IMR-90 (cell line): ENCODE measurements around the gene TNRC6B. TPM values are rescaled to one million over a fixed set of nuclear protein-coding genes. Genes with fewer than 3 reads are reported as not detected.

ENCODE experiments used
- ATAC-seq: fragments of 200-7000 bp; cut with Tn5 transposase; 2 replicates; pipeline ENCODE4 v1.9.1; 2020; ENCODE audit warnings: low read depth, mild to moderate bottlenecking, moderate library complexity
- BruUV-seq: library from RNA; stranded (reverse); fragments of 400-500 nt; replicated peaks from 2 replicates; lab custom pipeline; 2021; lab: Mats Ljungman, UMichigan
- CTCF ChIA-PET: fragments of 300-600 bp; formaldehyde crosslinking; extraction: SDS; loops from one replicate; lab custom pipeline; 2021; ENCODE audit warnings: antibody characterized with exemption; lab: Yijun Ruan, JAX
- POLR2A ChIA-PET: fragments of 300-600 bp; sonication (Branson Sonifier 250); formaldehyde crosslinking; loops from one replicate; lab custom pipeline; 2022; ENCODE audit warnings: antibody characterized with exemption; ENCODE audit not compliant: unreplicated experiment; lab: Charles Lee
- DNase-seq: peaks from one replicate; pipeline ENCODE4 v3.0.0; 2013
- H2AFZ ChIP-seq: replicated peaks from 2 replicates; pipeline ENCODE3; 2013; ENCODE audit warnings: low read length, mild to moderate bottlenecking; ENCODE audit not compliant: poor library complexity
- H2AK5ac ChIP-seq: 2 replicates; pipeline ENCODE4 v1.6.1; 2013; ENCODE audit warnings: low read depth, low read length, inconsistent platforms
- H2AK9ac ChIP-seq: replicated peaks from 2 replicates; pipeline ENCODE3; 2013; ENCODE audit warnings: mild to moderate bottlenecking, low read depth, low read length, moderate library complexity; ENCODE audit not compliant: poor library complexity
- H2BK120ac ChIP-seq: 2 replicates; pipeline ENCODE4 v1.6.1; 2013; ENCODE audit warnings: low read depth, low read length, inconsistent platforms
- H2BK15ac ChIP-seq: 3 replicates; pipeline ENCODE4 v1.6.1; 2013; ENCODE audit warnings: low read depth, low read length, inconsistent platforms
- H2BK20ac ChIP-seq: 2 replicates; pipeline ENCODE4 v1.6.1; 2013; ENCODE audit warnings: low read depth, mild to moderate bottlenecking, inconsistent platforms, low read length, moderate library complexity
- H2BK5ac ChIP-seq: 2 replicates; pipeline ENCODE4 v1.6.1; 2013; ENCODE audit warnings: mild to moderate bottlenecking, low read depth, low read length, inconsistent platforms; ENCODE audit not compliant: poor library complexity, severe bottlenecking
- H3K14ac ChIP-seq: replicated peaks from 2 replicates; pipeline ENCODE4 v1.6.1; 2013; ENCODE audit warnings: low read depth, low read length, inconsistent platforms
- H3K18ac ChIP-seq: 2 replicates; pipeline ENCODE4 v1.6.1; 2013; ENCODE audit warnings: low read depth, low read length, control low read depth
- H3K23ac ChIP-seq: 2 replicates; pipeline ENCODE4 v1.6.1; 2013; ENCODE audit warnings: low read depth, low read length, inconsistent platforms
- H3K27ac ChIP-seq: 2 replicates; pipeline ENCODE4 v1.5.1; 2013; ENCODE audit warnings: mild to moderate bottlenecking, control low read depth, low read length; ENCODE audit not compliant: insufficient read depth
- H3K27me3 ChIP-seq: 2 replicates; pipeline ENCODE4 v1.6.1; 2013; ENCODE audit warnings: low read length; ENCODE audit not compliant: control insufficient read depth, insufficient read depth
- H3K36me3 ChIP-seq: 2 replicates; pipeline ENCODE4 v1.6.1; 2013; ENCODE audit warnings: low read length, mixed read lengths; ENCODE audit not compliant: control insufficient read depth, insufficient read depth
- H3K4ac ChIP-seq: 2 replicates; pipeline ENCODE4 v1.6.1; 2013; ENCODE audit warnings: low read depth, low read length, inconsistent platforms
- H3K4me1 ChIP-seq: 2 replicates; pipeline ENCODE4 v1.6.1; 2013; ENCODE audit warnings: low read length, mixed read lengths; ENCODE audit not compliant: control insufficient read depth, insufficient read depth
- H3K4me2 ChIP-seq: 2 replicates; pipeline ENCODE4 v1.6.1; 2013; ENCODE audit warnings: low read depth, mild to moderate bottlenecking, control low read depth, low read length, moderate library complexity
- H3K4me3 ChIP-seq: 2 replicates; pipeline ENCODE4 v1.5.1; 2013; ENCODE audit warnings: low read depth, mild to moderate bottlenecking, control low read depth, low read length, moderate library complexity; ENCODE audit not compliant: insufficient read depth
- H3K56ac ChIP-seq: 2 replicates; pipeline ENCODE4 v1.6.1; 2013; ENCODE audit warnings: low read length, inconsistent platforms; ENCODE audit not compliant: insufficient read depth; ENCODE audit errors: extremely low read depth
- H3K79me1 ChIP-seq, 2 experiments: 2 replicates each; pipeline ENCODE4 v1.6.1; 2013; ENCODE audit warnings: low read length in 2 of 2, inconsistent platforms in 1 of 2, low read depth in 1 of 2
- H3K9ac ChIP-seq: 2 replicates; pipeline ENCODE4 v1.6.1; 2013; ENCODE audit warnings: low read depth, low read length, control low read depth
- H3K9me1 ChIP-seq: 2 replicates; pipeline ENCODE4 v1.6.1; 2013; ENCODE audit warnings: low read length, inconsistent platforms; ENCODE audit not compliant: insufficient read depth
- H3K9me3 ChIP-seq: 2 replicates; pipeline ENCODE4 v1.6.1; 2013; ENCODE audit warnings: low read length; ENCODE audit not compliant: control insufficient read depth, insufficient read depth
- H4K20me1 ChIP-seq: 2 replicates; pipeline ENCODE4 v1.6.1; 2013; ENCODE audit warnings: low read length, inconsistent platforms; ENCODE audit not compliant: insufficient read depth
- H4K5ac ChIP-seq: 2 replicates; pipeline ENCODE4 v1.6.1; 2013; ENCODE audit warnings: mild to moderate bottlenecking, low read depth, low read length, control low read depth
- H4K8ac ChIP-seq, 2 experiments: 2 replicates each; pipeline ENCODE4 v1.6.1; 2013; ENCODE audit warnings: low read depth in 2 of 2, low read length in 2 of 2, control low read depth in 1 of 2, inconsistent platforms in 1 of 2
- H4K91ac ChIP-seq: 2 replicates; pipeline ENCODE4 v1.6.1; 2013; ENCODE audit warnings: low read depth, low read length, inconsistent platforms; ENCODE audit not compliant: insufficient read depth
- BHLHE40 ChIP-seq: fragments of 150-350 bp; IDR thresholded peaks from 2 replicates; pipeline ENCODE4 v1.6.1; 2016; ENCODE audit warnings: mild to moderate bottlenecking, low read depth, low read length
- CEBPB ChIP-seq: IDR thresholded peaks from 2 replicates; pipeline ENCODE4 v1.6.1; 2012; ENCODE audit warnings: low read depth, low read length, improper control_type of control experiment
- CHD1 ChIP-seq: IDR thresholded peaks from 2 replicates; pipeline ENCODE4 v1.6.1; 2012; ENCODE audit warnings: low read depth, low read length, improper control_type of control experiment
- CTCF ChIP-seq: conservative IDR thresholded peaks from 2 replicates; pipeline ENCODE4 v1.5.1; 2012; ENCODE audit warnings: mild to moderate bottlenecking, low read depth, low read length, improper control_type of control experiment
- FOS ChIP-seq: fragments of 150-350 bp; IDR thresholded peaks from 2 replicates; pipeline ENCODE4 v1.6.1; 2016; ENCODE audit warnings: low read depth, low read length
- MAZ ChIP-seq: IDR thresholded peaks from 2 replicates; pipeline ENCODE4 v1.6.1; 2012; ENCODE audit warnings: low read depth, mild to moderate bottlenecking, low read length, improper control_type of control experiment, moderate library complexity, borderline replicate concordance
- NFE2L2 ChIP-seq: fragments of 150-350 bp; IDR thresholded peaks from 2 replicates; pipeline ENCODE4 v1.6.1; 2016; ENCODE audit warnings: low read depth, mild to moderate bottlenecking, low read length
- POLR2A ChIP-seq: IDR thresholded peaks from 2 replicates; pipeline ENCODE4 v1.6.1; 2012; ENCODE audit warnings: mild to moderate bottlenecking, low read depth, low read length
- RCOR1 ChIP-seq: IDR thresholded peaks from 2 replicates; pipeline ENCODE4 v1.6.1; 2012; ENCODE audit warnings: mild to moderate bottlenecking, low read length, improper control_type of control experiment; ENCODE audit not compliant: insufficient replicate concordance
- SMC3 ChIP-seq: fragments of 150-350 bp; IDR thresholded peaks from 2 replicates; pipeline ENCODE4 v1.6.1; 2016; ENCODE audit warnings: low read depth, mild to moderate bottlenecking, antibody characterized with exemption, low read length, moderate library complexity
- USF2 ChIP-seq: fragments of 150-350 bp; IDR thresholded peaks from 2 replicates; pipeline ENCODE4 v1.6.1; 2017; ENCODE audit warnings: mild to moderate bottlenecking, antibody characterized with exemption, low read length, low read depth
- WGBS, 2 experiments: methylation state at CpG; one replicate each; pipeline versions ENCODE4 v1.1.5 to v1.1.7; 2013; ENCODE audit warnings: missing lambda C conversion rate in 2 of 2; ENCODE audit not compliant: insufficient read length in 1 of 2; ENCODE audit errors: extremely low coverage in 2 of 2; 5-methylcytosine and 5-hydroxymethylcytosine counted together
- dilution Hi-C: fragments of 300-500 bp; cut with HindIII; formaldehyde crosslinking; loops from one replicate; pipeline ENCODE4 v1.14.3; 2018; ENCODE audit warnings: low sequenced_read_pairs; ENCODE audit not compliant: unreplicated experiment
- in situ Hi-C: fragments of 300-500 bp; cut with MboI; formaldehyde crosslinking; loops from 3 replicates; pipeline ENCODE4 v1.14.3; 2019; ENCODE audit warnings: low sequenced_read_pairs, inconsistent platforms, mixed read lengths
- intact Hi-C: fragments of 100-400 bp; cut with micrococcal nuclease; formaldehyde crosslinking; loops from 2 replicates; pipeline ENCODE4 v1.10.0; 2022
- polyA plus RNA-seq, 3 experiments: library from polyadenylated mRNA; depleted of rRNA; stranded (reverse); fragments of >200 nt; gene quantifications; 2 replicates each; pipeline ENCODE4 v1.2.3, GENCODE V29; 2012; ENCODE audit warnings: low replicate concordance in 1 of 3
- total RNA-seq: library from RNA; depleted of rRNA; stranded (reverse); fragments of >200 nt; gene quantifications from 2 replicates; pipeline ENCODE4 v1.2.3, GENCODE V29; 2012

TNRC6B gene
- total and polyA plus RNA-seq, 2 of the 4 experiments (the other 2 are of a cell fraction): 3.9 to 17.0 TPM

GRCh38 chr22:40361100-40361499 is 183.4 kb downstream of the TNRC6B start:
- TF ChIP-seq USF2 (no peak), RCOR1 (no peak), CHD1 (no peak), POLR2A (no peak), SMC3 (no peak), NFE2L2 (no peak), CEBPB (no peak), CTCF (no peak), BHLHE40 (no peak), MAZ (no peak), FOS (no peak)
- H3K4me2 ChIP-seq: no peak overlapping the region
- intact Hi-C loops (no loop called here), dilution Hi-C loops (no loop called here), in situ Hi-C loops (no loop called here)
- H3K56ac ChIP-seq: no peak overlapping the region
- H4K20me1 ChIP-seq: no peaks in the 10 kb centered on the region
- H2BK20ac ChIP-seq: no peak overlapping the region
- no peak for ATAC-seq
- H4K91ac ChIP-seq: no peak overlapping the region
- peaks cover 4% of the 10 kb centered on the region for H3K4me1 ChIP-seq
- H3K23ac ChIP-seq: no peak overlapping the region
- no TSS peak for BruUV-seq
- no peak overlapping the region for H2BK120ac ChIP-seq
- peaks cover 61% of the 10 kb centered on the region for H3K36me3 ChIP-seq
- H3K14ac ChIP-seq: no peak overlapping the region
- 94% methylated on average over 2 of the region's 5 CpGs; no CpG with 5 or more reads in 1 of the 2 experiments for WGBS, 2 experiments
- H2AK9ac ChIP-seq: no peak overlapping the region
- POLR2A ChIA-PET: no interaction called here
- no peak overlapping the region for H4K5ac ChIP-seq
- no peak overlapping the region for H3K18ac ChIP-seq
- H3K27me3 ChIP-seq: no peaks in the 10 kb centered on the region
- no peak overlapping the region for H4K8ac ChIP-seq
- H3K9ac ChIP-seq: no peak overlapping the region
- DNase-seq: no peak
- H2BK5ac ChIP-seq: no peak overlapping the region
- H2AK5ac ChIP-seq: no peak overlapping the region
- H3K27ac ChIP-seq: no peak overlapping the region
- H3K4me3 ChIP-seq: no peak overlapping the region
- CTCF ChIA-PET: no interaction called here
- no peaks in the 10 kb centered on the region for H3K9me3 ChIP-seq
- no peak overlapping the region for H3K4ac ChIP-seq
- no peak overlapping the region for H2BK15ac ChIP-seq
- no peak overlapping the region for H2AFZ ChIP-seq
- H3K9me1 ChIP-seq: peaks cover 16% of the 10 kb centered on the region
- peaks cover 28 to 29% of the 10 kb centered on the region in 2 experiments for H3K79me1 ChIP-seq
